Epithelial cell of esophagus (primary cell): ENCODE results near the gene CCDC154.

ENCODE experiments used
- DNase-seq: peaks from one replicate; pipeline ENCODE4 v3.0.0; 2010; ENCODE audit warnings: low read depth
- H3K4me3 ChIP-seq: 2 replicates; pipeline ENCODE4 v1.5.1; 2011; ENCODE audit warnings: mild to moderate bottlenecking, low read length, control low read depth
- CTCF ChIP-seq: IDR thresholded peaks from 2 replicates; pipeline ENCODE4 v1.5.1; 2011; ENCODE audit warnings: low read depth, mild to moderate bottlenecking, low read length, control low read depth, inconsistent platforms; ENCODE audit not compliant: insufficient read depth; ENCODE audit errors: missing control alignments

Gene CCDC154

GRCh38 chr16:1452530-1452929 is 8.2 kb upstream of the CCDC154 start:
- no peak for DNase-seq
- no peak for TF ChIP-seq CTCF
- no peak overlapping the region for H3K4me3 ChIP-seq

- H3K4me3 ChIP-seq, result no peak overlapping the region
- DNase-seq, result no peak
- TF ChIP-seq CTCF, result no peak
These were observed 7.5 kb upstream of the CCDC154 start for GRCh38 chr16:1451702-1452392.

GRCh38 chr16:1450841-1451240 is 6.5 kb upstream of the CCDC154 start:
- no peak for TF ChIP-seq CTCF
- H3K4me3 ChIP-seq, result no peak overlapping the region
- no peak for DNase-seq

GRCh38 chr16:1450218-1450617 is 5.9 kb upstream of the CCDC154 start:
- no peak for TF ChIP-seq CTCF
- no peak for DNase-seq
- no peak overlapping the region for H3K4me3 ChIP-seq

GRCh38 chr16:1449201-1449788 is 4.9 kb upstream of the CCDC154 start:
- TF ChIP-seq CTCF, result no peak
- H3K4me3 ChIP-seq, result no peak overlapping the region
- DNase-seq, result no peak

GRCh38 chr16:1448536-1449116 is 4.3 kb upstream of the CCDC154 start:
- no peak for TF ChIP-seq CTCF
- no peak overlapping the region for H3K4me3 ChIP-seq
- DNase-seq, result no peak
